LNCaP clone FGC (cell line): ENCODE data around the gene PHYHD1.

Source experiments
- DNase-seq: peaks from one replicate; pipeline ENCODE4 v3.0.0-alpha.2; 2011; ENCODE audit warnings: low read depth
- H3K4me3 ChIP-seq: 2 replicates; pipeline ENCODE4 v1.5.1; 2011; ENCODE audit warnings: mild to moderate bottlenecking, low read depth, low read length, control low read depth
- TF ChIP-seq, protein P1 (sequence below): IDR thresholded peaks from 2 replicates; pipeline ENCODE4 v1.5.1; 2012; ENCODE audit warnings: mild to moderate bottlenecking; ENCODE audit not compliant: control insufficient read depth, insufficient read depth; ENCODE audit errors: extremely low read depth

PHYHD1 gene

DNA sequence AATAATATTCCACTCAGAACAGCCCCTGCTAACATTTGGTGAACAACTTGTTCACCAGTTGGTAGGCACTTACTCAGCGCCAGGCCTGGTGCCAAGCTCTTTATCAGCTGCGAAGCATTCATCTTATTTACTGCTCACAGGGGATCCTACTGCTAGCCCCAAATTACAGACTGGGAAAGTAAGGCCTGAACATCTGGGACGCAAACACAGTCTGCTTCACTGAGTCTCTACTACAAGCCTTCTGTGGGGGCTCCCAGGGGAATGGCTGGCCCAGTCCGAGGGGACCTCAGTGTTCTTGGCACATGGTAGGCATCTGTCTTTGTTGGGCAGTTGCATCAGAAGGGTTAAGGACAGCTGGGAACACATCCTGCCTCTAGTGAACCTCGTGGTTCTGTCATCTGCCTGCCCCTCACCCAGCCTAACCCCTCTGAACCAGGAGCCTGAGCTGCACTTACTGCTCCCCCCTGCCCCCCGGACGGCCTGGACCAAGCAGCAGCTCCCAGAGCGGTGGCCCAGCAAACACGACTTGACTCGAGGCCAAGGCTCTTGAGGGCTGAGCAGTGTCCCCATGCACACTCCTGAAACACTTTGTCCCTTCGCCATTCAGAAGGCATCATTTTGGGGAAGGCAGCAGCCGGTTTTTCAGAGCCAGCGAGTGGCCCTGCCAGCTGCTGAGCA, at the start of gene PHYHD1:
PHYHD1 (plus strand) TSS at position 602 of the 678 bp plus-strand sequence. CDS start 1,342 bp downstream, outside the sequence.
- no peak for DNase-seq
- TF ChIP-seq, protein P1, sequence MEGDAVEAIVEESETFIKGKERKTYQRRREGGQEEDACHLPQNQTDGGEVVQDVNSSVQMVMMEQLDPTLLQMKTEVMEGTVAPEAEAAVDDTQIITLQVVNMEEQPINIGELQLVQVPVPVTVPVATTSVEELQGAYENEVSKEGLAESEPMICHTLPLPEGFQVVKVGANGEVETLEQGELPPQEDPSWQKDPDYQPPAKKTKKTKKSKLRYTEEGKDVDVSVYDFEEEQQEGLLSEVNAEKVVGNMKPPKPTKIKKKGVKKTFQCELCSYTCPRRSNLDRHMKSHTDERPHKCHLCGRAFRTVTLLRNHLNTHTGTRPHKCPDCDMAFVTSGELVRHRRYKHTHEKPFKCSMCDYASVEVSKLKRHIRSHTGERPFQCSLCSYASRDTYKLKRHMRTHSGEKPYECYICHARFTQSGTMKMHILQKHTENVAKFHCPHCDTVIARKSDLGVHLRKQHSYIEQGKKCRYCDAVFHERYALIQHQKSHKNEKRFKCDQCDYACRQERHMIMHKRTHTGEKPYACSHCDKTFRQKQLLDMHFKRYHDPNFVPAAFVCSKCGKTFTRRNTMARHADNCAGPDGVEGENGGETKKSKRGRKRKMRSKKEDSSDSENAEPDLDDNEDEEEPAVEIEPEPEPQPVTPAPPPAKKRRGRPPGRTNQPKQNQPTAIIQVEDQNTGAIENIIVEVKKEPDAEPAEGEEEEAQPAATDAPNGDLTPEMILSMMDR = no peak
- no peak within 1 kb of the TSS for H3K4me3 ChIP-seq

DNA sequence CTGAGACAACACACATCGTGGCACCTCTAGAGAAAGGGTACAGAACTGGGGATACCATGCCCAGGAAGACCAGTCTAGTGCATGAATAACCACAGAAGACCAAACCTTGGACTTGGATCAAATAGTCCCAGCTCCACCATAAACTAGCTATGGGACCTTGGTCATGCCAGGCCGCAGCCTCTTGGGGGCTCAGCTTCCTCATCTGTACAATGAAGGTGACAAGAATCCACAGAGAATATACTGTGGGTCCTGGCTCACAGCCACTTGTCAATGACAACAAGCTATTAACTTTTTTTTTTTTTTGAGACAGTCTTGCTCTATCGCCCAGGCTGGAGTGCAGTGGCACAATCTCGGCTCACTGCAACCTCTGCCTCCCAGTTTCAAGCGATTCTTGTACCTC, 42.9 kb upstream of the PHYHD1 start:
- no peak for DNase-seq
- no peak overlapping the region for H3K4me3 ChIP-seq
- TF ChIP-seq, protein P1 = no peak

DNA sequence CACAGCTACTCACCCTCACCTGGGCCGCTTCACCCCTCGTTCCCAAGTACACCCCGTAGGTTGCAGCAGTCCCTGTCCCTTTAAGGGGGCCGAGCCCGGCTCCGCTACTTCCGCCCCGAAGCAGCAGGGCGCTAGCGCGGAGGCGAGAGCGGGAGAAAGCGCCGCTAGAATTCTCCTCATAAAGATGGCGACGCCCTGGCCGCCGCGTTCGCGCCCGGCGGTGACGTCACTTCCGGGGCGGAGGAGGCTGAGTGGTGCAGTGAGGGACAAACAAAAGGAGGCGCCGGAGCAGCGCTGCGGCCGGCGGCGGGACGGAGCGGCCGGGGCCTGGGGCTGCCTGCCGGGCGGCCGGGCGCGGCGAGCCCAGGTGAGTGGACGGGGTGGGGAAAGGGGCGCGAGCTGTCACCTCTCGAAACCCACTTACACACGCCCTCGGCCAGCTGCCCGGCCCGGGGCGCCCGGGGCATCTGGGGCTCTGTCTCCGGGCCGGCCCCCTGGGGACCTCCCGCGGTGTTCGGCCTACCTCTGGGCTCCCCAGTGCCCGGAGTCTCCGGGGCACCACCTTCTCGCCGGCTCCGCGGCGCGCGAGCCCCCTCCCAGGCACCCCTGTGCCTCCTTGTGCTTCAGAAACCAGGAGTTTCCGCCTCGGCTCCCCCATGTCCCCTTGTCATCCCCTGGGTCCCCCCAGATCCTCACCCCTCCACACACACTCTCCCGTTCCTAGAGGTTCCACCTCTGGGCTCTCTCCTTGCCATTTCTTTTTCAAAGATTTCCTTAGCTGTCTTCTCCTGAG, 38.7 kb upstream of the PHYHD1 start, which contains the start of the genes KYAT1 and LRRC8A:
KYAT1 (minus strand) TSS at position 67 of the 793 bp plus-strand sequence. CDS start 36,545 bp downstream, outside the sequence.
LRRC8A (plus strand) TSS at position 250 of the 793 bp plus-strand sequence. CDS start 25,032 bp downstream, outside the sequence.
- H3K4me3 ChIP-seq = peak within 1 kb of the TSS; percentile 97
- TF ChIP-seq, protein P1 = no peak
- DNase-seq = peak; percentile 84

DNA sequence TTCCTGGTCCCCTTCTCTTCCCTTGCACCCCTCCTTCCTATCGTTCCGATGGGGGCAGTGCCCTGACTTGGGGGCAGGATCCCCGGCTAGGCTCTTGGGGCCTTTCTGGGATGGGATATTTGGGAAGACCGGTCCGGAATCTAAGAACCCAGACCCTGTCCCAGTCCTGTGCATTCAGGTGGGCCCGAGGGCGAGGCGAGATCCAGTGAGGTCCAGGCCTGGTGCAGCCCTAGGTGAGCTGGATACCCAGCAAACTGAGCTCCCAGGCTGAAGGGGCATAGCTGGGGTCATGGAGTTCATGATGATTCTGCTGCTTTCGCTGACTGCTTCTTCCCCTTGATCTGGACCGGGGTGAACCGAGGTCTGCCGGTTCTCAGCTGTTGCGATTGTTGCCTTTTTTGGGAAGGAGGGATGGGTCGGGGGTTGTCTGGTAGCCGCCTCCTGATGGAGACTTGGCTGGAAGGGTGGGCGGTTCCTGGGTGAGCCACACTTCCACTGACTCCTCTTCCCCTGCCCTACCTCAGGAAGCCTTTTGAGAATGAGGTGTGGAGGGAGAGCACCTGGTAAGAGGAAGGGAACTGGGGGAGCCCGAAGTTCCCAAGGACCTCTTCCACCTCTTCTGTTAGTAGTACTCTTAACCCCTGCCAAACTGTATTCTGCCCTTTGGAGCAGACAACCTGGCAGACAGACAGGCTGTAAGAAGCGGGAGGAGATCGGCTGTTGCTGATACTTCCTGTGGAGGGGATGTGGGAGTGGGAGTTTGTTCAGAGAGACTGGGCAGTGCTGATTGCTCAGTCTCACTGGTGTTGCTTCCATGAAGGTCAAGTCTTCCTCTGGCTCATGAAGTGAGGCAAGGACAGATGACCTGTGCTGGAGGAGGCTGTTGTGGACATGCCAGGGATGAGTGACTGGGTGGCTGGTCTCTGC, 37.8 kb upstream of the PHYHD1 start:
- peak overlapping the region; percentile 97 for H3K4me3 ChIP-seq
- DNase-seq = no peak
- TF ChIP-seq, protein P1 = no peak

DNA sequence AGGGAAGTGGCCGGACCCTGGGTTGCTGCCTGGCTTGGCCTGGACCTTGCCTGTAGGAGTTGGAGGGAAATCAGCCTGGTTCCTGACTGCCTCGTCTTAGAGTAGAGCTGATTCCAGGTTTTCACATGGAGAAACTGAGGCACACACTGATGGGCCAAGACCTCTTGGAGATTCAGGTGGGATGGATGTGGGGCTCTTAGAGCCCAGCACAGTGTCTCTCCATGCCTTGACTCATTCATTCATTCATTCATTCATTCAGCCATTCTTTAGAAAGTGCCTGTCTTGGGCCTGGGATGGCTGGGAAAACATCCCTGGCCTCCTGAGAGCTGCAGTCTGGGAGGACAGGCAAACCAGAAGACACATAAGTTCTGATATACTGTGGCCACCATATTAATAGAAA, 36.6 kb upstream of the PHYHD1 start:
- no peak for DNase-seq
- no peak overlapping the region for H3K4me3 ChIP-seq
- TF ChIP-seq, protein P1 = no peak

DNA sequence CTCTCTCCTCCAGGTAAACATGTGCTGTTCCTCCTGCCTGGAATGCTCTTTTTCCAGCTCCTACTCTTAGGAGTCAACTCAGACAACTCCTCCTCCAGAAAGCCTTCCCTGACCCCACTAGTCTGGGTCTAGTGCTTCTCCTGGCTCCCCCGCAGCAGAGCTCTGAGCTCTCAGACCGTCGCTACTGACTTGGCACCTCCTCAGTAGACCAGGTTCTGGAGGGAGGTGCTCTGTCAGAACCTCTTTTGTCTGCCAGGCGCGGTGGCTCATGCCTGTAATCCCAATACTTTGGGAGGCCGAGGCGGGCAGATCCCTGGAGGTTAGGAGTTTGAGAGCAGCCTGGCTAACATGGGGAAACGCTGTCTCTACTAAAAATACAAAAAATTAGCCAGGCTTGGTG, 35.4 kb upstream of the PHYHD1 start:
- TF ChIP-seq, protein P1 = no peak
- H3K4me3 ChIP-seq = no peak overlapping the region
- DNase-seq = no peak
